ENCODE measurements around the gene RO60. TPM values are rescaled to one million over a fixed set of nuclear protein-coding genes. Genes with fewer than 3 reads are reported as not detected.

Gene RO60
- total RNA-seq, 1 donor = 134 TPM

DNA sequence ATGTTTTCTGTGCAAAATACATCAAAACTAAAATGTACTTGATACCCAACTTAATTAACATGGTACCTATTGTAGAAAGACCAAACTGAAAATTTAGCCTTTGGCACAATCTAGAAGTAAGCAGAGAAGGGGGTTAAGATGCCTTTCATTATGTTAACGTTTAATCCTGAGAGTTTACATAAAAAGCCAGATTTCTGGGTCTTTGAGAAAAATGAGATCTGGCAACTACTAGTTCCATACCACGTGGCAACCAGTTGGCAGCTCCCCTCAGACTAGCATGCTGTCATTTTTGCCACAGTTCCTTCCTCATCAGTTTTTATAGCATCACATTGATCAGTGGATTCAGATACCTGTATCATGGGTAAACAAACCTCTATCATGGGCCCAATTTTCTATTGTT is 1.5 kb downstream of the RO60 start:
- TF ChIP-seq, protein P1, sequence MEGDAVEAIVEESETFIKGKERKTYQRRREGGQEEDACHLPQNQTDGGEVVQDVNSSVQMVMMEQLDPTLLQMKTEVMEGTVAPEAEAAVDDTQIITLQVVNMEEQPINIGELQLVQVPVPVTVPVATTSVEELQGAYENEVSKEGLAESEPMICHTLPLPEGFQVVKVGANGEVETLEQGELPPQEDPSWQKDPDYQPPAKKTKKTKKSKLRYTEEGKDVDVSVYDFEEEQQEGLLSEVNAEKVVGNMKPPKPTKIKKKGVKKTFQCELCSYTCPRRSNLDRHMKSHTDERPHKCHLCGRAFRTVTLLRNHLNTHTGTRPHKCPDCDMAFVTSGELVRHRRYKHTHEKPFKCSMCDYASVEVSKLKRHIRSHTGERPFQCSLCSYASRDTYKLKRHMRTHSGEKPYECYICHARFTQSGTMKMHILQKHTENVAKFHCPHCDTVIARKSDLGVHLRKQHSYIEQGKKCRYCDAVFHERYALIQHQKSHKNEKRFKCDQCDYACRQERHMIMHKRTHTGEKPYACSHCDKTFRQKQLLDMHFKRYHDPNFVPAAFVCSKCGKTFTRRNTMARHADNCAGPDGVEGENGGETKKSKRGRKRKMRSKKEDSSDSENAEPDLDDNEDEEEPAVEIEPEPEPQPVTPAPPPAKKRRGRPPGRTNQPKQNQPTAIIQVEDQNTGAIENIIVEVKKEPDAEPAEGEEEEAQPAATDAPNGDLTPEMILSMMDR (IDR thresholded peaks at IDR 0.05; ENCODE audit: insufficient read depth, low read length) = no peak
- peak; percentile 26 for DNase-seq (ENCODE audit: low read depth)
- H3K4me3 ChIP-seq (ENCODE audit: low read depth, low read length) = peak overlapping the region; percentile 97

DNA sequence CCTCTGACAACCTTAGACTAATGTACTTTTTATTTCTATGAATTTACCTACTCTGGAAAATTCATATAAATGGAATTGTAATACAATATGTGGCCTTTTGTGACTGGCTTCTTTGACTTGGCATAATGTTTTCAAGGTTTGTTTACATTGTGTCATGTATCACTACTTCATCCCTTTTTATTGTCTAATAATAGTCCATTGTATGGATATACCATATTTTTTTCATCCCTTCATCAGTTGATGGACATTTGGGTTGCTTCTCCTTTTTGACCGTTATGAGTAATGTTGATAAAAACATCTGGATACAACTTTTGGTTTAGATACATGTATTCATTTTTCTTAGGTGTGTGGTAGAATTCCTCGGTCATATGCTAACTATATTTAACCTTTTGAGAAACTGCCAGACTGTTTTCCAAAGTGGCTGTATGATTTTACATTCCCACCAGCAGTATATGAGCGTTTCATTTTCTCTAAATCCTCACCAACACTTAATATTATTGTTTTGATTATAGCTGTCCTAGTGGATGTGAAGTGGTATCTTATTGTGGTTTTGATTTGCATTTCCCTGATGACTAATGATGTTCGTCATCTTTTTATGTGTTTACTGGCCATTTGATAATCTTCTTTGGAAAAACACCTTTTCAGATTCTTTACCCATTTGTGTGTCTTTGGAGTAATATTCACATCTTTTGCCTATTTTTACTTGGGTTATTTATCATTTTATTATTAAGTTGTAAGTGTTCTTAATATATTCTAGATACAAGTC is 3.5 kb downstream of the RO60 start:
- TF ChIP-seq, protein P1 (IDR thresholded peaks at IDR 0.05; ENCODE audit: insufficient read depth, low read length) = no peak
- H3K4me3 ChIP-seq (ENCODE audit: low read depth, low read length) = no peak overlapping the region
- no peak for DNase-seq (ENCODE audit: low read depth)

DNA sequence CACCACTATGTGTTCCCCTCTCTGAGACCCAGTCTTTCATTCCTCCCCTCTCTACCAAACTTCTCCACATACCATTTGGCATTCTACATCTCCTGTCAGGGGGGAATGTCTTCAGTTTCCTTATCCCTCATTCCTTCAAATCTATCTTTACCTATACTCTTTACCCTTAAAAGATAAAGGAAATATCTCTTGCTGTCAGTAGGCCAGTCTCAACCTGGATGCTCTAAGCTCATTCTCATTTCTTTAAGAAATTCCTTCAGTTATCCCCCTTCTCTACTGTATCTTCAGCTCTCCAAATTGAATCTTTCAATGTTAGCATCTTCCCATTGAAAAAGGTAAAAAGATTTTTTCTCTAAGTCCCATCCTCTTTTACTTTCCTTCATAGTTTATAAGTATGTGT is 6.5 kb downstream of the RO60 start:
- no peak for DNase-seq (ENCODE audit: low read depth)
- H3K4me3 ChIP-seq (ENCODE audit: low read depth, low read length) = no peak overlapping the region
- TF ChIP-seq, protein P1 (IDR thresholded peaks at IDR 0.05; ENCODE audit: insufficient read depth, low read length) = no peak

DNA sequence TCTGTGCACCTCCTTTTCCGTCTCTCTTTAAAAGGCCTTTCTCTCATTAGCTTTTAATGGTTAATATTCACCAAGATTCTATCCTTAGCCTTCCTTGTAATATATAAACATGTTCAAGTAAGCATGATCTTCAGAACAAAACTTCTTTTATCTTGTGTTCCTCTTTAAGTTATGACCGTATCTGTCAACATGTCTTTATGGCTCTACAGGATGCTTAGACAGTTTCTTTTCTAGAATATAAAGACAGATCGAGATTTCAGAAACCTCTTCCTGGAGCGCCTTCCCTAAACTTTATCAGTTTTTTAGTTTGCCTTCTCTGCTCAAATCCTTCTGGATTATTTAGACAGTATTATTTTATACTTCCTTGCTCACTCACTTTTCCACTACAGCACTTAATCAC is 7.2 kb downstream of the RO60 start:
- H3K4me3 ChIP-seq (ENCODE audit: low read depth, low read length) = no peak overlapping the region
- TF ChIP-seq, protein P1 (IDR thresholded peaks at IDR 0.05; ENCODE audit: insufficient read depth, low read length) = no peak
- DNase-seq (ENCODE audit: low read depth) = no peak

DNA sequence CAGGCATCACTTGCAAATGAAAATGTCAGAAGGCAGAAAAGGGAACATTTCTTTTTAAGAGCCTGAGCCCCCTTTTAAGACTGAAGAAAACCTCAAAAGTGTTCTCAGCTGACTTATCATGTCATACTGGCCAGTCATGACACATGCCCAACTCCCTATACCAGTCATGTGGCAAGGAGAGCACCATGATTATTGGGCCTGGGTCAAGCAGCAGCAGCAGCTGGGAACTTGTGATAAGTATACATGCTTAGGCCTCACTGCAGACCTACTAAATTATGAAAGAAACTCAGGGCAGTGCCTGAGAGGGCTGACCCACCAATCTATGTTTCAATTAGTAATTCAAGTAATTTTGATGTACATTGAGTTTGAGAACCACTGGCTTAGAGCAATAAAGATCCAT is 8.6 kb downstream of the RO60 start:
- no peak overlapping the region for H3K4me3 ChIP-seq (ENCODE audit: low read depth, low read length)
- TF ChIP-seq, protein P1 (IDR thresholded peaks at IDR 0.05; ENCODE audit: insufficient read depth, low read length) = no peak
- no peak for DNase-seq (ENCODE audit: low read depth)

DNA sequence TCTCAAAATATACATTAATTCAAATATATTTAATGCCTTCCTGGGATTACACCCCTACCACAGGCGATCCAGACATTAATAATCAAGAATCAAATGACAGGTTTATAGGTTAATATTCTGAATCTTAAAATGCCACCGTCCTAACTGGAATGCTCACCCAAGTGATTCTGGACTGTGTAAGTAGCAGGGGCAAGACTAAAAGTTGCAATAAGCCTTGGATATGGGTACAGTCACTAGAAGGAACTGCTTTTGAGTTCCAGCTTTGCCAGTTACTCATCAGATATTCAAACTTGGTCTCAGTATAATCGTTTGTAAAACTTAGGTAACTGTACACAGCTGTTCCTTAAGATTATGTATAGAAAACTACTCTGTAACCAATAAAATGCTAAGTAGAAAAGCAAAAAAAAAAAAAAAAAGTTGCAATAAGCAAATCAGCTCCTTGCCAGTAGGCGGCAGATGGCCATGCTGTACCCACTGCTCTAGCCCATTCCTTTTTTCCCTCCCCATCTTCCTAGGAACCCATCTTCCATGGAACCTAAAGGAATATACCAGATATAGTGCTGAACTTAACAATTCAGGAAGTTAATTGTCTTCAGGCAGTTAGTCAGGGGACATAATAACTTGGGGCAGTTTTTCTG is 10.5 kb downstream of the RO60 start:
- no peak overlapping the region for H3K4me3 ChIP-seq (ENCODE audit: low read depth, low read length)
- TF ChIP-seq, protein P1 (IDR thresholded peaks at IDR 0.05; ENCODE audit: insufficient read depth, low read length) = peak; percentile 31
- no peak for DNase-seq (ENCODE audit: low read depth)

All from fibroblast of the aortic adventitia (primary cell).